ENCODE data around the gene SLC44A2.

Gene SLC44A2

GRCh38 chr19:10639836-10640235, 14.5 kb downstream of the SLC44A2 start:
- H3K4me3 ChIP-seq (ENCODE audit: low read depth, low read length): no peak overlapping the region
- DNase-seq (ENCODE audit: low read depth): no peak
- in situ Hi-C loops (cut with HindIII; ENCODE audit: low sequenced_read_pairs): no loop called here
- no peak for TF ChIP-seq CTCF (IDR thresholded peaks at IDR 0.05; ENCODE audit: low read depth, low read length, missing control alignments)

- no peak for TF ChIP-seq CTCF (IDR thresholded peaks at IDR 0.05; ENCODE audit: low read depth, low read length, missing control alignments)
- H3K4me3 ChIP-seq (ENCODE audit: low read depth, low read length): no peak overlapping the region
- in situ Hi-C loops (cut with HindIII; ENCODE audit: low sequenced_read_pairs): no loop called here
- DNase-seq (ENCODE audit: low read depth): no peak
Observed at GRCh38 chr19:10640361-10640760, 15.0 kb downstream of the SLC44A2 start.

- in situ Hi-C loops (cut with HindIII; ENCODE audit: low sequenced_read_pairs): no loop called here
- DNase-seq (ENCODE audit: low read depth): no peak
- no peak for TF ChIP-seq CTCF (IDR thresholded peaks at IDR 0.05; ENCODE audit: low read depth, low read length, missing control alignments)
- no peak overlapping the region for H3K4me3 ChIP-seq (ENCODE audit: low read depth, low read length)
Observed at GRCh38 chr19:10641248-10641647, 15.9 kb downstream of the SLC44A2 start.

GRCh38 chr19:10642473-10643171, 17.3 kb downstream of the SLC44A2 start:
- H3K4me3 ChIP-seq (ENCODE audit: low read depth, low read length): no peak overlapping the region
- in situ Hi-C loops (cut with HindIII; ENCODE audit: low sequenced_read_pairs): no loop called here
- no peak for DNase-seq (ENCODE audit: low read depth)
- TF ChIP-seq CTCF (IDR thresholded peaks at IDR 0.05; ENCODE audit: low read depth, low read length, missing control alignments): no peak

- TF ChIP-seq CTCF (IDR thresholded peaks at IDR 0.05; ENCODE audit: low read depth, low read length, missing control alignments): no peak
- no peak for DNase-seq (ENCODE audit: low read depth)
- in situ Hi-C loops (cut with HindIII; ENCODE audit: low sequenced_read_pairs): no loop called here
- no peak overlapping the region for H3K4me3 ChIP-seq (ENCODE audit: low read depth, low read length)
Observed at GRCh38 chr19:10643172-10643967, 18.0 kb downstream of the SLC44A2 start.

GRCh38 chr19:10643968-10644259, 18.6 kb downstream of the SLC44A2 start:
- TF ChIP-seq CTCF (IDR thresholded peaks at IDR 0.05; ENCODE audit: low read depth, low read length, missing control alignments): no peak
- in situ Hi-C loops (cut with HindIII; ENCODE audit: low sequenced_read_pairs): no loop called here
- DNase-seq (ENCODE audit: low read depth): no peak
- no peak overlapping the region for H3K4me3 ChIP-seq (ENCODE audit: low read depth, low read length)
